Upper lobe of left lung (tissue), 4 donors: ENCODE results near the gene IL1RN.

Experiments used
- CTCF ChIP-seq, 6 experiments: fragments of 450-650 bp in 4 of 6; fragments of 200-600 bp in 2 of 6; sonication (generic) in 2 of 6; IDR thresholded peaks; one replicate each; pipeline ENCODE4 v1.5.1; 2016 to 2019; ENCODE audit warnings: antibody characterized with exemption in 6 of 6
- POLR2A ChIP-seq, 4 donors: fragments of 450-650 bp; IDR thresholded peaks; one replicate each; pipeline ENCODE4 v1.5.1; 2016 to 2017; ENCODE audit warnings: antibody characterized with exemption in 4 of 4, mild to moderate bottlenecking in 2 of 4
- POLR2AphosphoS5 ChIP-seq, 2 donors: sonication (generic); formaldehyde crosslinking; IDR thresholded peaks; one replicate each; pipeline ENCODE4 v1.5.1; 2017; ENCODE audit warnings: antibody characterized with exemption in 2 of 2

DNA sequence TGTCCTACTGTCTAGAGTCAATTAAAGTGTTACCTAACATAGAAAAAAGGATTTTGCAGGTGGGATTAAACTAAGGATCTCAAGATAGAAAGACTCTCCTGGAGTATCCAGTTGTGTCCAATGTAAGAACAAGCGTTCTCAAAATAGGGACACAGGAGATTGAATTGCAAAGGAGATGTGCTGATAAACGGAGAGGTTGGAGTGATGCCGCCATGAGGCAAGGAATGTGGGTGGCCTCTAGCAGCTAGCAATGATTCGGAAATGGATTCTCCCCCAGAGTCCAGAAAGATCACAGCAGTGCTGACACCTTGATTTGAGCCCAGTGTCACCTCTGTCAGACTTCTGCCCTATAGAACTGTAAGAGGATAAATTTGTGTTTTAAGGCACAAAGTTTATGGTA, 24.1 kb upstream of the IL1RN start:
- TF ChIP-seq CTCF (IDR thresholded peaks at IDR 0.05) = no peak
- TF ChIP-seq POLR2A (IDR thresholded peaks at IDR 0.05) = no peak
- TF ChIP-seq POLR2AphosphoS5 (IDR thresholded peaks at IDR 0.05) = no peak
